Neural crest cell (in vitro differentiated cells): ENCODE measurements around the gene TCF3. TPM values are rescaled to one million over a fixed set of nuclear protein-coding genes. Genes with fewer than 3 reads are reported as not detected.
A peak's percentile ranks its signal among the peaks of the same experiment; 100 is the strongest.

Experiments used
- DNase-seq: peaks from one replicate; pipeline ENCODE4 v3.0.0; 2021; ENCODE audit warnings: low read depth, mixed read lengths, low spot score
- H3K27ac Mint-ChIP-seq: one replicate; pipeline ENCODE4 v1.8.0; 2021; ENCODE audit warnings: mild to moderate bottlenecking, mixed read lengths; ENCODE audit not compliant: unreplicated experiment
- H3K27me3 Mint-ChIP-seq: 2 replicates; pipeline ENCODE4 v1.8.0; 2021; ENCODE audit warnings: low read depth, mild to moderate bottlenecking, mixed read lengths
- H3K36me3 Mint-ChIP-seq: 2 replicates; pipeline ENCODE4 v1.8.0; 2021; ENCODE audit warnings: low read depth, mild to moderate bottlenecking, mixed read lengths
- H3K4me1 Mint-ChIP-seq: 2 replicates; pipeline ENCODE4 v1.8.0; 2021; ENCODE audit warnings: mixed read lengths
- H3K4me3 Mint-ChIP-seq: one replicate; pipeline ENCODE4 v1.8.0; 2021; ENCODE audit warnings: mild to moderate bottlenecking, mixed read lengths
- H3K9me3 Mint-ChIP-seq: 2 replicates; pipeline ENCODE4 v1.8.0; 2021; ENCODE audit warnings: mixed read lengths
- CTCF ChIP-seq: fragments of 200-600 bp; sonication (generic); conservative IDR thresholded peaks from 2 replicates; pipeline ENCODE4 v1.5.0; 2021; ENCODE audit warnings: antibody characterized with exemption, mild to moderate bottlenecking
- total RNA-seq: library from RNA; stranded (reverse); gene quantifications from 2 replicates; pipeline ENCODE4 v1.2.1, GENCODE V29; 2021

TCF3 gene
- total RNA-seq, 1 donor from 2014 or later = 348 TPM

- Mint-ChIP-seq H3K4me1 (peaks cover 11% of the 10 kb centered on the region), H3K27me3 (peaks cover 13% of the 10 kb centered on the region), H3K4me3 (peak overlapping the region; percentile 99), H3K9me3 (no peaks in the 10 kb centered on the region), H3K36me3 (peaks cover 2% of the 10 kb centered on the region), H3K27ac (peak overlapping the region; percentile 99)
- TF ChIP-seq CTCF = no peak
- no peak for DNase-seq
Measured at GRCh38 chr19:1649706-1650649, 2.4 kb downstream of the TCF3 start.

- no peak overlapping the region for H3K27ac Mint-ChIP-seq
- H3K4me1 Mint-ChIP-seq = peaks cover 11% of the 10 kb centered on the region
- peaks cover 13% of the 10 kb centered on the region for H3K27me3 Mint-ChIP-seq
- peak overlapping the region; percentile 67 for H3K4me3 Mint-ChIP-seq
- DNase-seq = no peak
- TF ChIP-seq CTCF = no peak
- H3K36me3 Mint-ChIP-seq = peaks cover 2% of the 10 kb centered on the region
- no peaks in the 10 kb centered on the region for H3K9me3 Mint-ChIP-seq
Measured at GRCh38 chr19:1648920-1649541, 3.4 kb downstream of the TCF3 start.

- H3K4me1 Mint-ChIP-seq = peaks cover 11% of the 10 kb centered on the region
- no peak for DNase-seq
- peaks cover 13% of the 10 kb centered on the region for H3K27me3 Mint-ChIP-seq
- H3K9me3 Mint-ChIP-seq = no peaks in the 10 kb centered on the region
- TF ChIP-seq CTCF = no peak
- H3K36me3 Mint-ChIP-seq = peaks cover 2% of the 10 kb centered on the region
- no peak overlapping the region for H3K27ac Mint-ChIP-seq
- peak overlapping the region; percentile 67 for H3K4me3 Mint-ChIP-seq
Measured at GRCh38 chr19:1648459-1648849, 4.0 kb downstream of the TCF3 start.

GRCh38 chr19:1647501-1648458 lies 4.6 kb downstream of the TCF3 start:
- H3K27ac Mint-ChIP-seq = no peak overlapping the region
- no peak for TF ChIP-seq CTCF
- no peak for DNase-seq
- peaks cover 5% of the 10 kb centered on the region for H3K36me3 Mint-ChIP-seq
- no peaks in the 10 kb centered on the region for H3K9me3 Mint-ChIP-seq
- H3K4me3 Mint-ChIP-seq = peak overlapping the region; percentile 62
- peaks cover 7% of the 10 kb centered on the region for H3K4me1 Mint-ChIP-seq
- peaks cover 9% of the 10 kb centered on the region for H3K27me3 Mint-ChIP-seq
